ENCODE results near the gene KNTC1.
A peak's percentile ranks its signal among the peaks of the same experiment; 100 is the strongest.
"Not testable (repeated sequence)": the region's sequence is repeated elsewhere in the genome, so short reads cannot be mapped to it uniquely, and the experiment has no call there.

KNTC1 gene

DNA sequence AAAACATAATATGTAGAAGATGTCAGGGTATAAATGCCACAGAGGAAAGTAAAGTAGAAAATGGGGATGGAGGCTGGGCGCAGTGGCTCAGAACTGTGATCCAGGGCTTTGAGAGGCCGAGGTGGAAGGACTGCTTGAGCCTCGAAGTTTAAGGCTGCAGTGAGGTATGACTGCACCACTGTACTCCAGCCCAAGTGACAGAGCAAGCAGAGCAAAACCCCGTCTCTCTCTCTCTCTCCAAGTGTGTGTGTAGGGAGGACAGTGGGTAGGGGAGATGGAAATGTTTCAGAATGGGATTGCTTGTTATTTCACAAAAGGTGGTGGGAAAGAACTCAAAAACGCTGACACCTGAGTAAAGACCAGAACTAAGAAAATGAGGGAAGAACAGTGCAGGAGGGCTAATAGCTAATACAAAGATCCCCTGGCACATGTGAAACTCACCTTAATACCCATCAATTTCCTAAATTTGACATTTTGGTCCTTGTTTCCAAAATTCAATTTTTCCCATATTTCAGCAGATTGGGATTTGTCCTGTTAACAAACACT is 20.6 kb upstream of the KNTC1 start:
- DNase-seq (ENCODE audit: extremely low spot score, insufficient read length, low read depth) (no peak), FAIRE-seq (no peak)

- no peak for FAIRE-seq
Measured at GRCh38 chr12:122508163-122508562, 18.9 kb upstream of the KNTC1 start.

GRCh38 chr12:122513028-122513427 is 14.0 kb upstream of the KNTC1 start:
- FAIRE-seq; DNase-seq (ENCODE audit: extremely low spot score, insufficient read length, low read depth): not testable (repeated sequence)

More at GRCh38 chr12:122508163-122508562, 18.9 kb upstream of the KNTC1 start:
- DNase-seq (ENCODE audit: extremely low spot score, insufficient read length, low read depth), result no peak

DNA sequence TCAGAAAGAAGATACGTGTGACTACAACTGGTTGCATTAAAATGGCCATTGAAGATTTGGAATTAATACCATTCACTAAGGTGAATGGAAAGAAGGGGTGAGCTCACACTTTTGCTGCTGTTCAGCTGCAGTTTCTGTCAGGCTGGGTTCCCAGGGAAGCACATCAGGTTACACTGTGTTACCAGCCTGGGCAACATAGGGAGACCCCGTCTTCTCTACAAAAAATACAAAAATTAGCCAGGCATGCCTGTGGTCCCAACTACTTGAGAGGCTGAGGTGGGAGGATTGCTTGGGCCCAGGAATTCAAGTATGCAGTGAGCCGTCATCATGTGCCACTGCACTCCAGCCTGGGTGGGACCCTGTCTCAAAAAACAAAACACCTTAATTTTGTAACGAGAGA is 13.4 kb upstream of the KNTC1 start:
- FAIRE-seq (no peak), DNase-seq (ENCODE audit: extremely low spot score, insufficient read length, low read depth) (no peak)

- no peak for DNase-seq (ENCODE audit: extremely low spot score, insufficient read length, low read depth)
- no peak for FAIRE-seq
Measured at GRCh38 chr12:122515275-122515674, 11.8 kb upstream of the KNTC1 start.

DNA sequence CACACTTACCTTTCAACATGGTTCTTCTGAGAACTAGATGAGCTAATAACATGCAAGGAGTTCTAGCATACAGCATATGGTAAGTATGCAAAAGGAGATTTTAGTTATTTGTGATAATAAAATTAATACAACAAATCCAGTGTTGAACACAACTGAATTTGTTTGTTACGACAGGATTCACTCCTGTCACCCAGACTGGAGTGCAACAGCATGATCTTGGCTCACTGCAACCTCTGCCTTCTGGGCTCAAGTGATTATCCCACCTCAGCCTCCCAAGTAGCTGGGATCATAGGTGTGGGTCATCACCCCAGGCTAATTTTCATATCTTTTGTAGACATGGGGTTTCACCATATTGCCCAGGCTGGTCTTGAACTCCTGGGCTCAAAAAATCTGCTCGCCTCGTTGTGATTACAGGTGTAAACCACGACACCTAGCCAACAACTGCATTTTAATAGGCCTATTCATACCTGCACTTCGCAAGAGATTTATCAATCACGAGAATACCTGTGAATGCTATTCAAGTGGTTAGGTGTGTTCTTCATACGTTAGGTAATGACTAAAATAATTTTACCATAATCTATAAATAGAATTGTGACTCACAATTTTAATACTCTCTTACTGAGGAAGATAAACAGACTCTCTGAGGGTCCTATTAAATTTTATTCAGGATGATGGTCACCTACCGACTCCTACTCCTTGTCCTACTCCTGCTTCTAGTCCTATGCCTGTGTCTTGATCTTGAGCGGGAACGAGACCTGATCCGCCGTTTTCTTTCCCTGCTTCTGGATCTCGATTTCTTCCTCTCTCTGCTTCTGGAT is 10.3 kb upstream of the KNTC1 start:
- no peak for FAIRE-seq

GRCh38 chr12:122517877-122518276 is 9.2 kb upstream of the KNTC1 start:
- FAIRE-seq (no peak), DNase-seq (ENCODE audit: extremely low spot score, insufficient read length, low read depth) (no peak)

More for the DNA sequence above, 10.3 kb upstream of the KNTC1 start:
- DNase-seq (ENCODE audit: extremely low spot score, insufficient read length, low read depth), result no peak

DNA sequence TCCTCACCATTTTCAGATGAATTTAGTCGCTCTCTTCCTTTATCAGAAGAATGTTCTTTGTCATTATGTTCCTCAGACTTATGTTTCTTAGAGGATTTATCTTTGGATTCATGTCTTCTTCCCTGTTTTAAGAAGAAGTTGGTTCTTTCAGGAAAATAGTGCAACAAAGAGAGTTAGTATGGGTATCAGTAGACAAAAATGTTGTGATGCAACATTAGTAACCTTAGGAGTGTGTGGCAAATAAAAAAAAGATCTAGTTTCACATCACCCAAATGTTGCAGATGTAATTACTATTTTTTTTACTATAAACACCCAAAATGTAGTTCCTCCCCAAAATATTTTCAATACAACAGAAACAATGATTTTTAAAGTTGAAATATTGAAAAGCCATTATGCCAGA is 8.1 kb upstream of the KNTC1 start:
- FAIRE-seq (no peak), DNase-seq (ENCODE audit: extremely low spot score, insufficient read length, low read depth) (no peak)

DNA sequence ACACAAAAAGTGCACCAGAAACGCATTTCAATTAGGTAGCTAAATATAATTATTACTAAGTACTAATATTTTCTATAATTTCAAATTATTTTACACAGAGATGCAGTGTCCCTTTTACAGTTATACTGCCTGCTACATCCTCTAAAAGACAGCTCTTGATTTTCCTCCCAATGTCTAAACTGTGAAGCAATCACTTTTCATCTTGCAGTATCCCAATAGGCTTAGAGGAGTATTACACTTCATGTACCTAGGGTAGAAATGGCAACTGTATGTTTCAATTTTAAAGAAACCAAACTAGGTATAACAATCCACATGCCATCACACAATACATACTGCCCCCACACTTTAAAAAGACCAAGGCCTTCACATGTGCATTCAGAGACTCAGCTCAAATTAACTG is 7.6 kb upstream of the KNTC1 start:
- DNase-seq (ENCODE audit: extremely low spot score, insufficient read length, low read depth), result no peak
- FAIRE-seq, result no peak

DNA sequence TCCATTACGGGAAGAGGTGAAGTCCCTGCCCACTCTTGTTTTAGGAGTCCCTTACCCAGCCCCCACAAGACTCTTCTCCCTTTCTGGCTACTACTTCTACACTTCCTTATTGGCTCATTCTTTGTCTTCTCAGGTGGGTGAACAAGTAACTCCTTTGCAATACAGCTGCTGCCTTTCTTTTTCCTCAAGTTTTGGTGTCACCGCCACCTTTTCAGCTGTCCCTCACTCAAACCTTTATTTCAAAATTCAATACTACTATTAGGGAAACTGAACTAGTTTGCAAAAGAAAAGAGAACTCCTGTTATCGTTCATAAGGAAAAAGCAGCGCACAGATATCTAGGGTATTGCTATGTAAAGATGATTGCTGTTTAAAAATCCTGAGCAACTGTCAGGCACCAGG is 6.4 kb upstream of the KNTC1 start:
- no peak for DNase-seq (ENCODE audit: extremely low spot score, insufficient read length, low read depth)
- no peak for FAIRE-seq

DNA sequence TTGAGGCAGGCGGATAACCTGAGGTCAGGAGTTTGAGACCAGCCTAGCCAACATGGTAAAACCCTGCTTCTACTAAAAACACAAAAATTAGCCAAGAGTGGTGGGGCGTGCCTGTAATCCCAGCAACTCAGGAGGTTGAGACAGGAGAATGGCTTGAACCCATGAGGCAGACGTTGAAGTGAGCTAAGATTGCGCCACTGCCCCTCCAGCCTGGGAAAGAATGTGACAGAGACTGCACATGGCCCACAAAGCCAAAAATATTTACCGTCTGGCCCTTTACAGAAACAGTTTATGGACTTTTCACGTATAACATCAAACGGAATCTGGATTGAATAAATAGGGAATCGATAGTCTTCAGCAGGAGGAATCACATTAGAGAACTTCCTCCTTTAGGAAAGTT is 3.8 kb upstream of the KNTC1 start:
- FAIRE-seq (no peak), DNase-seq (ENCODE audit: extremely low spot score, insufficient read length, low read depth) (no peak)

GRCh38 chr12:122523846-122524718 is 3.0 kb upstream of the KNTC1 start:
- FAIRE-seq (no peak), DNase-seq (ENCODE audit: extremely low spot score, insufficient read length, low read depth) (no peak)

DNA sequence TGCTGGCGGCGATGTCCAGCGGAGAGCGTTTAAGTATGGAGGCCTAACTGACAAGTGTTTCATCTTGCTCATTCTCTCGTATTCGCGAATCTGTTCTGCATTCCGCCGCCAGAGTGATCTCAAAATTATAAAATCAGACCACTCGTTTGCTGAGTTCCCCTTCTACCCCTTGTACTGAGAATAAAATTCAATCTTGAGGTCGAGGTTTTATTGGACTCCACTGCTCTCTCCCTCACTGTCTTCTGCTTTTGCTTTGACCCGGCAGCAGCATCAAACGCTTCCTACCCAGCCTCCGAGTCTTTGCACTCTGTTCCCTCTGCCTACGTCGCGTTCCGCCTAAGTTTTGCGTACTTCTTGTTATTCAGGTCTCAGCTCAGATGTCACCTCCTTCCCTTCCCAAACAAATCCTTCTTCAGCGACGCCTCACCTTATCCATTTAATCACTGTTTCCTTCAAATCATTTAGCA is 462 bp downstream of the KNTC1 start:
- DNase-seq (ENCODE audit: extremely low spot score, insufficient read length, low read depth) (no peak), FAIRE-seq (peak; percentile 38)

DNA sequence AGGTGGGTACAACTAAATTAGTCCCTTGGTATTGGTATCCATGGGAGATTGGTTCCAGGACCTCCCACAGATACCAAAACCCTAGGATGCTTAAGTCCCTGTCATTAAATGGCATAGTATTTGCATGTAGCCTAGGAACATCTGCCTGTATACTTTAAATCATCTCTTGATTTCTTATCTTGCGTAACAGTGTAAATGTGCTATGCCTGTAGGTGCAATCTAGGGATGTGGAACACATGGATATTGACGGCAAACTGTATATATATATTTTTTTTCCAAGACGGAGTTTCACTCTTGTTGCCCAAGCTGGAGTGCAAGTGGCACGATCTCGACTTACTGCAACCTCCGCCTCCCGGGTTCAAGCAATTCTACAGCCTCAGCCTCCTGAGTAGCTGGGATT is 1.5 kb downstream of the KNTC1 start:
- DNase-seq (ENCODE audit: extremely low spot score, insufficient read length, low read depth) (no peak), FAIRE-seq (no peak)

- DNase-seq (ENCODE audit: extremely low spot score, insufficient read length, low read depth) (no peak), FAIRE-seq (no peak)
Measured at GRCh38 chr12:122528992-122529391, 1.9 kb downstream of the KNTC1 start.

- DNase-seq (ENCODE audit: extremely low spot score, insufficient read length, low read depth), result no peak
- no peak for FAIRE-seq
Measured at GRCh38 chr12:122533856-122534255, 6.8 kb downstream of the KNTC1 start.

- DNase-seq (ENCODE audit: extremely low spot score, insufficient read length, low read depth) (no peak), FAIRE-seq (no peak)
Measured at GRCh38 chr12:122537021-122537420, 10.0 kb downstream of the KNTC1 start.

- DNase-seq (ENCODE audit: extremely low spot score, insufficient read length, low read depth) (no peak), FAIRE-seq (no peak)
Measured at GRCh38 chr12:122538496-122538895, 11.4 kb downstream of the KNTC1 start.

- FAIRE-seq (peak; percentile 69), DNase-seq (ENCODE audit: extremely low spot score, insufficient read length, low read depth) (no peak)
Measured at GRCh38 chr12:122544537-122544936, 17.5 kb downstream of the KNTC1 start.

- peak; percentile 28 for DNase-seq (ENCODE audit: extremely low spot score, insufficient read length, low read depth)
- FAIRE-seq, result peak; percentile 81
Measured at GRCh38 chr12:122545855-122546254, 18.8 kb downstream of the KNTC1 start.

GRCh38 chr12:122547330-122547729 is 20.3 kb downstream of the KNTC1 start:
- DNase-seq (ENCODE audit: extremely low spot score, insufficient read length, low read depth) (no peak), FAIRE-seq (peak; percentile 61)
